Measurements from ENCODE around the gene TSPAN17.

DNA sequence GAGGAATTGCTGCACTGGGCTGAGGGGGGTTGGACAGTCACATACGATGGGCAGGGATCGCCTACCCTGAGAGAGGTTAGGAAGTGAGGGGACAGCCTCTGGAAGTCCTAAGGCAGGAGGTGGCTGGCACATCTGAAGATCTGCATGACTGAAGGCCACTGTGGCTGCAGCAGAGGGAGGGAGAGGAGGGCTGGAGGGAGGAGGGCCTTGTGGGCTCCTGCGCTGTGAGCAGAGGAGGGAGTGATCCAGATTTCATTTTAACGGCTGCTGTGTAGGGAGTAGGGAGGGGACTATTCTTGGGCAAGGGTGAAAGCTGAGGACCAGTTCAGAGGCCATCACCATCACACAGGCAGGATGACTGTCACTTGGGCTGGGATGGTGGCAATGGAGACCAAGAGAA lies 9.7 kb upstream of the TSPAN17 start:
- no peak for TF ChIP-seq POLR2A (IDR thresholded peaks at IDR 0.05)
- TF ChIP-seq, protein P1, sequence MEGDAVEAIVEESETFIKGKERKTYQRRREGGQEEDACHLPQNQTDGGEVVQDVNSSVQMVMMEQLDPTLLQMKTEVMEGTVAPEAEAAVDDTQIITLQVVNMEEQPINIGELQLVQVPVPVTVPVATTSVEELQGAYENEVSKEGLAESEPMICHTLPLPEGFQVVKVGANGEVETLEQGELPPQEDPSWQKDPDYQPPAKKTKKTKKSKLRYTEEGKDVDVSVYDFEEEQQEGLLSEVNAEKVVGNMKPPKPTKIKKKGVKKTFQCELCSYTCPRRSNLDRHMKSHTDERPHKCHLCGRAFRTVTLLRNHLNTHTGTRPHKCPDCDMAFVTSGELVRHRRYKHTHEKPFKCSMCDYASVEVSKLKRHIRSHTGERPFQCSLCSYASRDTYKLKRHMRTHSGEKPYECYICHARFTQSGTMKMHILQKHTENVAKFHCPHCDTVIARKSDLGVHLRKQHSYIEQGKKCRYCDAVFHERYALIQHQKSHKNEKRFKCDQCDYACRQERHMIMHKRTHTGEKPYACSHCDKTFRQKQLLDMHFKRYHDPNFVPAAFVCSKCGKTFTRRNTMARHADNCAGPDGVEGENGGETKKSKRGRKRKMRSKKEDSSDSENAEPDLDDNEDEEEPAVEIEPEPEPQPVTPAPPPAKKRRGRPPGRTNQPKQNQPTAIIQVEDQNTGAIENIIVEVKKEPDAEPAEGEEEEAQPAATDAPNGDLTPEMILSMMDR (IDR thresholded peaks at IDR 0.05) = no peak
- no peak for TF ChIP-seq EP300 (IDR thresholded peaks at IDR 0.05)
